ENCODE results near the gene NFKBIL1. TPM values are rescaled to one million over a fixed set of nuclear protein-coding genes. Genes with fewer than 3 reads are reported as not detected.
"Not testable (repeated sequence)": the region's sequence is repeated elsewhere in the genome, so short reads cannot be mapped to it uniquely, and the experiment has no call there.

The NFKBIL1 gene
- total RNA-seq, 2 experiments from 2014 or later = 21.8 to 23.2 TPM

GRCh38 chr6:31588871-31589650, 41.7 kb downstream of the NFKBIL1 start:
- TF ChIP-seq, protein P1, sequence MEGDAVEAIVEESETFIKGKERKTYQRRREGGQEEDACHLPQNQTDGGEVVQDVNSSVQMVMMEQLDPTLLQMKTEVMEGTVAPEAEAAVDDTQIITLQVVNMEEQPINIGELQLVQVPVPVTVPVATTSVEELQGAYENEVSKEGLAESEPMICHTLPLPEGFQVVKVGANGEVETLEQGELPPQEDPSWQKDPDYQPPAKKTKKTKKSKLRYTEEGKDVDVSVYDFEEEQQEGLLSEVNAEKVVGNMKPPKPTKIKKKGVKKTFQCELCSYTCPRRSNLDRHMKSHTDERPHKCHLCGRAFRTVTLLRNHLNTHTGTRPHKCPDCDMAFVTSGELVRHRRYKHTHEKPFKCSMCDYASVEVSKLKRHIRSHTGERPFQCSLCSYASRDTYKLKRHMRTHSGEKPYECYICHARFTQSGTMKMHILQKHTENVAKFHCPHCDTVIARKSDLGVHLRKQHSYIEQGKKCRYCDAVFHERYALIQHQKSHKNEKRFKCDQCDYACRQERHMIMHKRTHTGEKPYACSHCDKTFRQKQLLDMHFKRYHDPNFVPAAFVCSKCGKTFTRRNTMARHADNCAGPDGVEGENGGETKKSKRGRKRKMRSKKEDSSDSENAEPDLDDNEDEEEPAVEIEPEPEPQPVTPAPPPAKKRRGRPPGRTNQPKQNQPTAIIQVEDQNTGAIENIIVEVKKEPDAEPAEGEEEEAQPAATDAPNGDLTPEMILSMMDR (conservative IDR thresholded peaks at IDR 0.05; ENCODE audit: low read length) = no peak
- TF ChIP-seq EZH2phosphoT487 (IDR thresholded peaks at IDR 0.05; ENCODE audit: borderline replicate concordance, low read depth, low read length) = no peak
- ChIA-PET CTCF (ENCODE audit: unreplicated experiment) (interaction anchor here (1.0 kb wide), 1 partner anchor 40 kb away, joined by 3 read pairs; no protein-coding TSS in a partner anchor), POLR2A (interaction anchor here (0.7 to 0.9 kb wide), 2 partner anchors 9 to 20 kb away, joined by 3 read pairs; no protein-coding TSS in a partner anchor)
- H3K9me3 ChIP-seq (ENCODE audit: low read length) = no peaks in the 10 kb centered on the region
- H4K20me1 ChIP-seq (ENCODE audit: insufficient read depth, low read length) = no peaks in the 10 kb centered on the region
- H3K79me2 ChIP-seq (ENCODE audit: insufficient read depth, low read depth, low read length) = no peaks in the 10 kb centered on the region
- no peaks in the 10 kb centered on the region for H3K36me3 ChIP-seq (ENCODE audit: insufficient read depth, low read length)
- no peak overlapping the region for H3K27ac ChIP-seq (ENCODE audit: low read depth, low read length, poor library complexity, severe bottlenecking)
- H3K4me3 ChIP-seq (ENCODE audit: low read depth, low read length, poor library complexity, severe bottlenecking) = no peak overlapping the region
- peaks cover 59% of the 10 kb centered on the region for H3K4me1 ChIP-seq (ENCODE audit: insufficient read depth, low read length, poor library complexity, severe bottlenecking)
- DNase-seq (ENCODE audit: low spot score) = no peak
- H3K4me2 ChIP-seq (ENCODE audit: low read length) = no peak overlapping the region
- intact Hi-C loops (cut with micrococcal nuclease; ENCODE audit: unreplicated experiment) = loop anchor here (10.0 kb wide), 1 partner anchor 184 kb away; the partner anchor contains the start of gene MICA
- H3K9me2 ChIP-seq (ENCODE audit: insufficient read depth, low read length) = no peaks in the 10 kb centered on the region
- no TSS peak for BruUV-seq (replicated peaks)
- H2AFZ ChIP-seq (ENCODE audit: low read length) = no peak overlapping the region

GRCh38 chr6:31590691-31591090, 43.3 kb downstream of the NFKBIL1 start:
- POLR2A ChIA-PET = interaction anchor here (0.9 kb wide), 1 partner anchor 8 kb away, joined by 3 read pairs; no protein-coding TSS in a partner anchor

DNA sequence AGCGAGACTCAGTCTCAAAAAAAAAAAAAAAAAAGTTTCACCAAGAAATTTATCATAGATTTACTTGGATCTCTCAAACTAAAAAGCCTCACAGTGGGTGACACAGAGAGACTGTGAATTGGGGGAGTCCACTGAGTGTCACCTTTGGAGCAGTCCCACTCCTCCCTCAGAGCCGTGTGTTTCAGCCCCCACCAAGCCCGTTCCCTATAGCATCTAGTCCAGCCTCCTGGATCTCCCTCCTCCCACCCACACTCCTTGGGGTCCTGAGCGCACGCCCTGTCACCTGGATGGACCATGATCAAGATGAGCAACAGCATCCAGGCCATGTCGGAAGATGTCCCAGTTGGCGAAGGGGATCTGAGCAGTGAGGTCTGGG, 45.0 kb downstream of the NFKBIL1 start:
- ChIA-PET CTCF (ENCODE audit: unreplicated experiment) (interaction anchor here (1.1 to 1.2 kb wide), 2 partner anchors 11 to 44 kb away, joined by 3 to 7 read pairs; no protein-coding TSS in a partner anchor), POLR2A (interaction anchor here (0.9 to 2.8 kb wide), 5 partner anchors 8 to 46 kb away, joined by 5 to 30 read pairs (median 8); partner anchors contain the start of genes ATP6V1G2, LTB and NFKBIL1)
- intact Hi-C loops (cut with micrococcal nuclease; ENCODE audit: unreplicated experiment) = no loop called here
- peak overlapping the region; percentile 84 for H2AFZ ChIP-seq (ENCODE audit: low read length)
- TF ChIP-seq EZH2phosphoT487 (IDR thresholded peaks at IDR 0.05; ENCODE audit: borderline replicate concordance, low read depth, low read length) = no peak
- TF ChIP-seq, protein P1 (conservative IDR thresholded peaks at IDR 0.05; ENCODE audit: low read length) = no peak
- H3K4me1 ChIP-seq (ENCODE audit: insufficient read depth, low read length, poor library complexity, severe bottlenecking) = peaks cover 35% of the 10 kb centered on the region
- H4K20me1 ChIP-seq (ENCODE audit: insufficient read depth, low read length) = no peaks in the 10 kb centered on the region
- H3K27ac ChIP-seq (ENCODE audit: low read depth, low read length, poor library complexity, severe bottlenecking) = peak overlapping the region; percentile 7
- no peaks in the 10 kb centered on the region for H3K36me3 ChIP-seq (ENCODE audit: insufficient read depth, low read length)
- no peaks in the 10 kb centered on the region for H3K79me2 ChIP-seq (ENCODE audit: insufficient read depth, low read depth, low read length)
- H3K9me3 ChIP-seq (ENCODE audit: low read length) = no peaks in the 10 kb centered on the region
- peak overlapping the region; percentile 37; the same call in 1 of the 2 replicates for H3K4me2 ChIP-seq (ENCODE audit: low read length)
- BruUV-seq (replicated peaks) = no TSS peak
- H3K4me3 ChIP-seq (ENCODE audit: low read depth, low read length, poor library complexity, severe bottlenecking) = no peak overlapping the region
- no peaks in the 10 kb centered on the region for H3K9me2 ChIP-seq (ENCODE audit: insufficient read depth, low read length)
- no peak for DNase-seq (ENCODE audit: low spot score)

More at GRCh38 chr6:31590691-31591090, 43.3 kb downstream of the NFKBIL1 start:
- H3K4me3 ChIP-seq (ENCODE audit: low read depth, low read length, poor library complexity, severe bottlenecking); H3K4me2 ChIP-seq (ENCODE audit: low read length); H4K20me1 ChIP-seq (ENCODE audit: insufficient read depth, low read length); H3K9me2 ChIP-seq (ENCODE audit: insufficient read depth, low read length); BruUV-seq (replicated peaks); intact Hi-C loops (cut with micrococcal nuclease; ENCODE audit: unreplicated experiment); H2AFZ ChIP-seq (ENCODE audit: low read length); H3K79me2 ChIP-seq (ENCODE audit: insufficient read depth, low read depth, low read length); H3K36me3 ChIP-seq (ENCODE audit: insufficient read depth, low read length); DNase-seq (ENCODE audit: low spot score); H3K9me3 ChIP-seq (ENCODE audit: low read length); H3K27ac ChIP-seq (ENCODE audit: low read depth, low read length, poor library complexity, severe bottlenecking); CTCF ChIA-PET (ENCODE audit: unreplicated experiment): not testable (repeated sequence)
- H3K4me1 ChIP-seq (ENCODE audit: insufficient read depth, low read length, poor library complexity, severe bottlenecking) = peaks cover 45% of the 10 kb centered on the region

All from OCI-LY7 (cell line).